ENCODE data around the gene RMDN2.

RMDN2 gene

GRCh38 chr2:38057651-38058410 lies 132.7 kb downstream of the RMDN2 start:
- DNase-seq: no peak

DNA sequence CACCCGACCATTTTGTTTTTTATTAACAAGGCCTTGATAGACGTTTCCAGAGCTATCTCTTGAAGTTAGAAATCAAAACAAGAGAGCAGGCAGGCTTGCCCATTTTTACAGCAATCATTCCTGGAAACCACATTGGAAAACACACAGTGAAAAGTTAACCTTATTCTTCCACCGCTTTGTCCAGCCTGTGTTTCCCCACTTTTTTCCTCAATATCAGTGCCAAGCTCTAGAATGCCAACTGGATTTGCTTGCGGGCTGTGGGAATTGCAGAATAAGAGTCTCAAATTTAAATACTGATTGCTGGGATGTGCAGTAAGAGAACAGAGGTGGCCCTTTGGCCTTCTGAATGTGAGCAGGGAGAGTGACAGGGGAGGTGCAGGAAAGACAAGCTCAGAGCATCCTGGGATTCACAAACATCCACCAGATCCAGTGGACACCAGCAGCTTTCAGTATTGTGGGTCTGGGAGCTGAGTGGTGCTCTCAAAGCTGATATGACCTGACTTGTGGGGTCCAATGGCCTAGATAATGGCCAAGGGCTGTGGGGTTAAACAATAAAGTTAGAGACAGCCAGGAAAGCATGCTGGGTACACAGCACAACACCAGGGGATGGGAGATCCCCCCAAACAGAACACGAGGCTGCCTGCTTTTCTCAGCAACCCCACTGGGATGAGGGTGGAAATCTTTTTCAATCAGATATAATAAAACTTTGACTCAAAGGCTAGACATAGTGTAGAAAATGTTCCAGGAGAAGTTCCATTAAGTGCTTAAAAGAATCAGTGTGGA lies 135.3 kb downstream of the RMDN2 start:
- no peak for DNase-seq

DNA sequence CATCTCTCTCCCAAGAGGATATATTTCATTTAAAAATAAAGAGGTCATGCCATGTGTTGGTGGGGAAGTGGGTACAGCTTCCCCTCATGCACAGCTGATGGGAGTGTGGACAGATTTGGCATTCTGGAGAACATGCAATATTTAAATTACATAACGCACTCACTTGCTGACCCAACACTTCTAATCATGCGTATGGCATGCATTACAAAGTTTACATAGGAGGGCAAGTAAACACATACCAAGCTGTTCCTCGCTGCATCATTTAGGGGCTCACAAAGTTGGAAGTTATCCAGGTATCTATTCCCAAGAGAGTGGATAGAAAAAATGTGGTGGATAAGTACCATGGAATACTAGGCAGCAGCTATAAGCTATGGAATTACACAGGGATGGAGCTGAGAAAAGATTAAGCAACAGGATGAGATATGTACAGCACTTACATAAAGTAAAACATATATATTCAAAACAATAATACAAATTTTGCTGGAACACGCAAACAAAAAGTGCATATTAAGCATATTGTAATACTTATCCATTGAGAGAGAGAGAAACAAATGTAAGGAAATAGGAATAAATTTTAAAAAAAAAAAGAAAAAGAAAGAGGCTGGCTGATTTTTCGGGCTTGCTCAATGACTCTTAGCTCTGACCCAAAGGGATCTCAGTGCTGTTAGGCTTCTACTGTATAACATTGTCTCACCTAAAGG lies 139.9 kb downstream of the RMDN2 start:
- no peak for DNase-seq

GRCh38 chr2:38065502-38066135 lies 140.5 kb downstream of the RMDN2 start:
- peak; percentile 23 for DNase-seq

- DNase-seq: peak; percentile 25
Measured at GRCh38 chr2:38066421-38067115, 141.5 kb downstream of the RMDN2 start.

All from retina (tissue), 1 donor.